Rectal smooth muscle tissue (tissue), 1 donor: ENCODE data around the gene SLC25A48.

Experiments
- H3K27ac ChIP-seq: one replicate; pipeline ENCODE4 v1.7.0; 2013; ENCODE audit warnings: low read depth, low read length, inconsistent platforms
- H3K27me3 ChIP-seq: one replicate; pipeline ENCODE4 v1.7.0; 2013; ENCODE audit warnings: low read length; ENCODE audit not compliant: control insufficient read depth, insufficient read depth
- H3K36me3 ChIP-seq: one replicate; pipeline ENCODE4 v1.7.0; 2013; ENCODE audit warnings: low read length; ENCODE audit not compliant: control insufficient read depth, insufficient read depth
- H3K4me1 ChIP-seq: one replicate; pipeline ENCODE4 v1.7.0; 2013; ENCODE audit warnings: low read length; ENCODE audit not compliant: control insufficient read depth, insufficient read depth
- H3K4me3 ChIP-seq: one replicate; pipeline ENCODE4 v1.7.0; 2013; ENCODE audit warnings: low read length
- H3K9ac ChIP-seq: one replicate; pipeline ENCODE4 v1.7.0; 2013; ENCODE audit warnings: low read length

The SLC25A48 gene, protein sequence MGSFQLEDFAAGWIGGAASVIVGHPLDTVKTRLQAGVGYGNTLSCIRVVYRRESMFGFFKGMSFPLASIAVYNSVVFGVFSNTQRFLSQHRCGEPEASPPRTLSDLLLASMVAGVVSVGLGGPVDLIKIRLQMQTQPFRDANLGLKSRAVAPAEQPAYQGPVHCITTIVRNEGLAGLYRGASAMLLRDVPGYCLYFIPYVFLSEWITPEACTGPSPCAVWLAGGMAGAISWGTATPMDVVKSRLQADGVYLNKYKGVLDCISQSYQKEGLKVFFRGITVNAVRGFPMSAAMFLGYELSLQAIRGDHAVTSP

GRCh38 chr5:135834639-135835529 lies at the start of gene SLC25A48:
Gene SLC25A48, plus strand, starts transcription at chr5:135834663. Its CDS starts 185 bp downstream, at chr5:135834848.
- Histone ChIP-seq H3K4me3 (peak within 1 kb of the TSS; percentile 48), H3K9ac (no peak within 1 kb of the TSS), H3K4me1 (no peaks in the 10 kb centered on the region), H3K27ac (no peak within 1 kb of the TSS), H3K27me3 (peaks cover 23% of the 10 kb centered on the region), H3K36me3 (no peaks in the 10 kb centered on the region)

DNA sequence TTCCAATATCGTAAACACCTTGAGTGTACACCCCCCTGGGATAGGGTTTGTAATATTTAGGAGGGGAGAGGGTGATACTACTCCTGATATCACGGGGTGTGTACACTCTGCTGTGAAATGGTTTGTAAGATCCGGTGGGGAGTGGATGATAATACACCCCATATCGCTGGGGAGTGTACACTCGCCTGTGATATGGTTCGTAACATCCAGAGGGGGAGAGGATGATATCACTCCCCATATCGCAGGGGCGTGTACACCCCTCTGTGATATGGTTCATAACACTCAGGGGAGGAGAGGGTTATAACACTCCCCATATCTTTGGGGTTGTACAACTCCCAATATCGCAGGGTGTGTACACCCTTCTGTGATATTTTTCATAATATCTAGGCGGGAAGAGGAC lies 33.8 kb upstream of the SLC25A48 start:
- Histone ChIP-seq H3K27me3 (no peaks in the 10 kb centered on the region), H3K4me1 (no peaks in the 10 kb centered on the region), H3K36me3 (no peaks in the 10 kb centered on the region), H3K27ac (no peak overlapping the region), H3K9ac (no peak overlapping the region), H3K4me3 (no peak overlapping the region)

DNA sequence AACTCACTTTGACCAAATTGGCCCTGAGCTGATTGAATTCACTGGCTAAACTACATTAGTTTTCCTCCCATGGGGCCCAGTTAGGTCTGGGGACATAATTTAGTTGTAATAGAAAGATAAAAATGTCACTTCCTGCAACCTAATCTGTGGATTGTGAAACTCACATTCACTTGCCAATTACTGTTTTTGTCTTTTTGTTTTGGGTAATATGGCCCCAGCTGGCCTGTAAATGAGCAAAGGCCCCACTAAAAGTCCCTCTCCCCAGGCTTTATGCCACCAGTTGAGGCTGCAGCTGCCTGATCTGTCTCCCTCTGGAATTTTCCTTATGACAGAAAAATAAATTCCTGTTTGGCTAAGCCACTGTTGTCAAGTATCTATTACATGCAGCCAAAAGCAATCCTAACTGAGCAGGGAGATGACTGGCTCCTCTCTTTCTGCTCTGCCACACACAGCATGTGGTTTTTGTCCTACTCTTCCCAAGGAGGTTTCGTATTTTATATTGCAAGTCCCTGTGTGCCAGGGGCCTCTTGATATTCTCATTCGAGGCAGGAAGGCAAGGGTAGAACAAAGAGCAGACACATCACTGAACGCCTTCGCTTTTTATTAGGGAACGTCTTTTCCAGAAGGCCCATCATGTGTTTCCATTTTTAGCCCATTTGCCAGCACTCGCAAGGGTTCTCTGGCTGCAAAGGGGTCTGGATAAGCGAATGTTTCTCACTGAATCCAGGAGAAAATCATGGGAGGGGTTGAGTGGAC lies 24.1 kb upstream of the SLC25A48 start:
- Histone ChIP-seq H3K27ac (no peak overlapping the region), H3K4me3 (no peak overlapping the region), H3K27me3 (no peaks in the 10 kb centered on the region), H3K4me1 (no peaks in the 10 kb centered on the region), H3K9ac (no peak overlapping the region), H3K36me3 (no peaks in the 10 kb centered on the region)

DNA sequence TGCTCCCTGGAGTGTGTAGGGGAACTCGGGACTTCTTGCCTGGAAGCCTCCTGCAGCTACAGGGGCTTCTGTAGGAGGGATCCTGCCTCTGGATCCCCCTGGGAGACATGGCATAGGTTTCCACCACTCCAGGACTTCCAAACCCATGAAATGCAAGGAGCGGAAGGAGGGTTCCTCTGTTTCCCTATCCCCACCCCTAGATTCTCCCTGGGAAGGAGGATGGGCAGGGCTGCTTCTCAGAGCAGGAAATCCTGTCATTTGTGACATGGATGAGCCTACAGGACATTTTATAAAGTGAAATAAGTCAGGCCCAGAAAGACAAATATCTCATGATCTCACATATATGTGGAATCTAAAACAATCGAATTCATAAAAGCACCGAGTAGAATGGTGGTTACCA lies 23.5 kb upstream of the SLC25A48 start:
- H3K4me3 ChIP-seq = no peak overlapping the region

DNA sequence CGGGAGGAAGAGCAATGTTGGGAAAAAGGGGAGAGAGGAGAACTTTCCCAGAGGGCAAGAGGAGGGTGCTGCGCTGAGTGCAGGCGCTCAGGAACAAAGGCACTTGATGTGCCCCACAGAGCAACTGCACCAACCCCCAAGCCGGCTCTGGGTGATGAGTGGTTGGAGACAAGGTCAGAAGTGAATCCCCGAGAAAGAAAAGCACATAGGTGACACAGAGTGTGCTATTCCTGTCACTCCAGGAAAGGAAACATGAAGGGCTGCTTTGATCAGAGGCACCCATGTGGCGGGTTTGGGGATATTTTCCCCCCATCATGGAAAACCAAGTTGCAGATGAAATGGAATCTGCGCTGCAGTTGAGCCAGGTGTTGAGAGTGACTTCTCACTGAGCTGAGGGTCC lies 20.7 kb upstream of the SLC25A48 start:
- Histone ChIP-seq H3K36me3 (no peaks in the 10 kb centered on the region), H3K27ac (no peak overlapping the region), H3K4me1 (no peaks in the 10 kb centered on the region), H3K27me3 (no peaks in the 10 kb centered on the region), H3K9ac (no peak overlapping the region), H3K4me3 (no peak overlapping the region)

More for the DNA sequence above, 23.5 kb upstream of the SLC25A48 start:
- Histone ChIP-seq H3K9ac (no peak overlapping the region), H3K27ac (no peak overlapping the region), H3K4me1 (no peaks in the 10 kb centered on the region), H3K36me3 (no peaks in the 10 kb centered on the region), H3K27me3 (no peaks in the 10 kb centered on the region)

DNA sequence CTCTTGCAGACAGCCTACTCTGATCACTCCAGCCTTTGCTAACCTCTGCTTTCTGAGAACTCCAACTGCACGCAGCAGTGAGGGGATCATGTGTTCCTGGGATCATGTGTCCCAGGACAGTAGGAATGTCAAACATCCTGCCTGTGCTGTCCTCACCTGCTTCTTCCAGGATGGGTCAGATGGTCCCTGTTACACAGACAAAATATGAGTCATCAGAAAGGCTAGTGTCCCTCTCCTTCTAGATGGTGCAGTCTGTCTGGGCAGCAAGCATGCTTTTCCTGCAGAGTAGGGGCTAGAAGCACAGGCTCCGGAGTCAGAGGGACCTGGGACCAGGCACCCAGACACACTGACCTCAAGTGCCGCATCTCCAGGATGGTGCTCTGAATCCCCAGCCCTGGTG lies 20.1 kb upstream of the SLC25A48 start:
- H3K9ac ChIP-seq = no peak overlapping the region
- H3K27me3 ChIP-seq = no peaks in the 10 kb centered on the region
- no peak overlapping the region for H3K4me3 ChIP-seq
- H3K36me3 ChIP-seq = no peaks in the 10 kb centered on the region
- no peak overlapping the region for H3K27ac ChIP-seq
- H3K4me1 ChIP-seq = no peaks in the 10 kb centered on the region

GRCh38 chr5:135814812-135815211 lies 19.7 kb upstream of the SLC25A48 start:
- Histone ChIP-seq H3K27me3 (no peaks in the 10 kb centered on the region), H3K4me3 (no peak overlapping the region)

DNA sequence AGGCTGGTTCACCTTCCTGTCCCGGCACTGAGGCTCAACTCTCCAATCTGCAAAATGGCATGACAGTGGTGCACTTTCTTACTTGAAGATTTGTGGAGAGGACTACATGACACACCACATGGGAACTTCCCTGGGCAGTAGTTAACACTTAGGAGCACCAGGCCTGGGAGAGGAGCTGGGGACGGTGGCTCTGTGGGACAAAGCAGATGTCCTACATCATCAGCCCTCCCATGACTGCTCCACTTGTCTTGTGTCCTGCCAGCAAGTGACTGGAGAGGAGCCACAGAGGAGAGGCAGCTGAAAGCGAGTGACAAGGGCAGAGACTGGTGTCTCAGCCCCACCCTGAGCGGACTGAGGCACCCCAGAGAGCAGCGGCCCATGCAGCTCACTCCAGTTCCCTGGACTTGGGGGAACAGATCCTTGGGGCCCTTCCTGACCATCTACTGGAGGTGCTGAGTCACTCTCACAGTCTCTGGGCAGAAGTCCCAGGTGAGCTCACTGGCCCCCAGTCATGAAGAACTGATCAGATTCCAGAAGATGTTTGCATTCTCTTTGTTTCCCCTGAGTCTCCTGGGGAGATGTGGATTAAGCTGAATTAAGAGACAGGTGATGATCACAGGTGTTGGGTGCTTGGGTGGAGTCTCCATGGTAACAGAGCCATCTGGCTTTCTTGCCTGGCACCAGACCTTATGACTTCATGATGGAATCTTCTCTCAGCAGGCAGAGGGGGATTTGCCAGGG lies 13.2 kb upstream of the SLC25A48 start:
- Histone ChIP-seq H3K4me1 (no peaks in the 10 kb centered on the region), H3K27ac (no peak overlapping the region), H3K27me3 (no peaks in the 10 kb centered on the region), H3K9ac (no peak overlapping the region), H3K4me3 (no peak overlapping the region), H3K36me3 (no peaks in the 10 kb centered on the region)

More at GRCh38 chr5:135814812-135815211, 19.7 kb upstream of the SLC25A48 start:
- no peaks in the 10 kb centered on the region for H3K36me3 ChIP-seq
- no peak overlapping the region for H3K27ac ChIP-seq
- H3K4me1 ChIP-seq = no peaks in the 10 kb centered on the region
- no peak overlapping the region for H3K9ac ChIP-seq

DNA sequence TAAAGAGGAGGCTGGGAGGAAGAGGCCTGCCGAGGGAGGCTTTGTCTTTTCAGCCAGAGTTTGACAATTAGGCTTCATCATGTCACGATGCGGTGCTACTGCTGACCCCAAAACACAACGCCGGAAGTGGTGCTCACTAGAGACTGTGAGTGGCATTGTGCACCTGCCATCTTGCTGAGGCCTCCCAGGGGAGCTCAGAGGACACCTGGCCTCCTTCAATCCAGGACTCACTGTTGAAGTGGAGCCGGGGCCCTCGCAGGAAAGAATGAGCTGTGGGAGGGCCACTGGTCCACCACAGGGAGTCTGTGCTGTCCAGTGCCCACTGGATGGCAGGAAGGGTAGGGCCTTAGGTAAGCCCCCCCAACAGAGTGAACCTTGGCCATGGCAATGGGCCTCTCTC lies 12.7 kb upstream of the SLC25A48 start:
- Histone ChIP-seq H3K27me3 (no peaks in the 10 kb centered on the region), H3K36me3 (no peaks in the 10 kb centered on the region), H3K9ac (no peak overlapping the region), H3K4me3 (no peak overlapping the region), H3K27ac (no peak overlapping the region), H3K4me1 (no peaks in the 10 kb centered on the region)

DNA sequence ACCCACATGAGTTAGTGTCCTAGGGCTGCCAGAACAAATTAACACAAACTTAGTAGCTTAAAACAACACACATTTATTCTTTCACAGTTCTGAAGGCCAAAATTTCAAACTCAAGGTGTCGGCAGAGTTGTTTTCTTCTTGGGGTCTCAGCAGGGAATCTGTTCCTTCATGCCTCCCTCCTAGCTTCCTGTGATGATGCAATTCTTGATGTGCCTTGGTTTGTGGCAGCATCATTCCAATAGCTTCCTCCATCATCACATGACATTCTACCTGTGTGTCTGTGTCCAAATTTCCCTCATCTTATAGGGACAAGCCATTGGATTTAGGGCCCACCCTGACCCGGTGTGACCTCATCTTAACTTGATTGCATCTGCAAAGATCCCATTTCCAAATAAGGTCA lies 12.2 kb upstream of the SLC25A48 start:
- Histone ChIP-seq H3K4me3 (no peak overlapping the region), H3K27me3 (no peaks in the 10 kb centered on the region), H3K9ac (no peak overlapping the region), H3K4me1 (no peaks in the 10 kb centered on the region), H3K27ac (no peak overlapping the region), H3K36me3 (no peaks in the 10 kb centered on the region)

- Histone ChIP-seq H3K27ac (no peak overlapping the region), H3K4me1 (no peaks in the 10 kb centered on the region), H3K4me3 (no peak overlapping the region), H3K9ac (no peak overlapping the region), H3K27me3 (no peaks in the 10 kb centered on the region), H3K36me3 (no peaks in the 10 kb centered on the region)
Measured at GRCh38 chr5:135822959-135823358, 11.5 kb upstream of the SLC25A48 start.

- H3K9ac ChIP-seq = no peak overlapping the region
- H3K4me3 ChIP-seq = no peak overlapping the region
- H3K36me3 ChIP-seq = no peaks in the 10 kb centered on the region
- H3K4me1 ChIP-seq = no peaks in the 10 kb centered on the region
- no peaks in the 10 kb centered on the region for H3K27me3 ChIP-seq
- no peak overlapping the region for H3K27ac ChIP-seq
Measured at GRCh38 chr5:135823881-135824280, 10.6 kb upstream of the SLC25A48 start.
